ENCODE measurements around the gene RASSF4. TPM values are rescaled to one million over a fixed set of nuclear protein-coding genes. Genes with fewer than 3 reads are reported as not detected.

Gene RASSF4
- total RNA-seq, 1 experiment from 2014 or later: 2.8 TPM

DNA sequence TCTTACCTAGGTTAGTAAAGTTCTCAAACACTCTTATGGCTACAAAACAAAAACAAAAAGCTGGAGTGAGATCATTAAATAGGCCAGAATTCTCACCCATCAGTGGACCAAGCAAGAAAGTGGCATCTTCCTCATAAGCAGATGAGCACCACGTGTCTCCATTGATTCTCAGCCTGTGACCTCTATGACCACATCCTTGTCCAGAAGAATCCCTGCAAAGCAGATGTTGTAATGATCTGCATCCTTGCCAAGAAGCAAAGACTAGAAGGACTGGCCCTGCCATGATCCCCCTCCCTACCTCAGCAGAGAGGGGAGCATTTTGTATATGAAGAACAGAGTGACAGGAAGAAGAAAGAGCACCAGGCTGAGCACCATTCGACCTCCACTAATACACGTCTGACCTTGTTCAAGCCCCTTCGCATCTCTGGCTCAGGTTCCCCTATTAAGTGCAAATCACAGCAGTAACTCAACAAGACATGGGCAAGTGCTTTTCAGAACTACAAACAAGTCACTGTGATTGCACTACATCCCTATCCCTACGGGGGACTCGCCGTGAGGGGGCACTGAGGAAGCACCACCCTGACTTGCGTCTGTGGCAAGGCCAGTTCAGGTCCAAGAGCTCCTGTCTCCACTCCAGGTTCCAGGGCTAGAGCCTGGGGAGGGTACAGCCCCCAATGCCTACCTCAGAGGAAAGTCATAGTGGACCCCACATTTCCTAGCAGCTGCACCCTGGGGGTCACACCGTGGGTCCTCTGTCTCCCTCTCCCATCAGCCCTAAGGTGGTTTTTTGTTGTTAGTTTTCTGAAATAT, 22.2 kb upstream of the RASSF4 start:
- Histone ChIP-seq H2AFZ (ENCODE audit: low read depth, low read length, poor library complexity, severe bottlenecking) (no peak overlapping the region), H3K36me3 (ENCODE audit: control insufficient read depth in 1 of 2, insufficient read depth in 2 of 2, low read length in 2 of 2) (no peaks in the 10 kb centered on the region), H4K20me1 (ENCODE audit: insufficient read depth) (no peaks in the 10 kb centered on the region), H3K9me3 (ENCODE audit: control insufficient read depth in 1 of 2, insufficient read depth in 1 of 2, low read depth in 1 of 2, low read length in 2 of 2) (no peaks in the 10 kb centered on the region), H3K27me3 (ENCODE audit: insufficient read depth, low read length) (no peaks in the 10 kb centered on the region), H3K27ac (ENCODE audit: low read depth, low read length) (no peak overlapping the region), H3K4me2 (ENCODE audit: low read length) (no peak overlapping the region), H3K4me1 (ENCODE audit: control insufficient read depth in 1 of 2, insufficient read depth in 2 of 2, low read length in 2 of 2) (no peaks in the 10 kb centered on the region), H3K9me2 (ENCODE audit: insufficient read depth) (no peaks in the 10 kb centered on the region), H3K4me3 (replicated peaks in 1 of 2; ENCODE audit: low read depth in 1 of 2, low read length in 2 of 2) (no peak overlapping the region), H3K79me2 (ENCODE audit: insufficient read depth, low read length) (no peaks in the 10 kb centered on the region), H3K9ac (ENCODE audit: low read length) (no peak overlapping the region)
- ChIA-PET POLR2A (interaction anchor here (1.7 kb wide), 1 partner anchor 41 kb away, joined by 7 read pairs; the partner anchor contains the start of gene DEPP1), RAD21 (ENCODE audit: low non-redundant PET in 1 of 2, low total read pairs in 2 of 2, uncharacterized antibody in 2 of 2, unreplicated experiment in 2 of 2) (no interaction called here), CTCF (no interaction called here)
- no TSS peak for BruUV-seq (replicated peaks)
- TF ChIP-seq YY1 (IDR thresholded peaks at IDR 0.05; ENCODE audit: extremely low read depth, insufficient replicate concordance, low read depth, low read length) (no peak), POLR2AphosphoS5 (IDR thresholded peaks at IDR 0.05; ENCODE audit: low read depth, low read length) (no peak), RAD21 (IDR thresholded peaks at IDR 0.05; ENCODE audit: low read depth) (no peak), ZFX (IDR thresholded peaks at IDR 0.05) (no peak), FOSL1 (IDR thresholded peaks at IDR 0.05; ENCODE audit: low read depth) (no peak), CBX3 (IDR thresholded peaks at IDR 0.05; ENCODE audit: low read depth) (no peak)
- intact Hi-C loops (cut with micrococcal nuclease): loop anchor here (10.0 kb wide), 1 partner anchor 297 kb away; no protein-coding TSS in a partner anchor
- no peak for ATAC-seq
- no peak for DNase-seq (ENCODE audit: low read depth, low spot score)

- H3K9me3 ChIP-seq (ENCODE audit: control insufficient read depth in 1 of 2, insufficient read depth in 1 of 2, low read depth in 1 of 2, low read length in 2 of 2): peaks cover 0 to 1% of the 10 kb centered on the region in 2 experiments; a peak in 1 of 4 replicates
- CTCF ChIA-PET: no interaction called here
- RAD21 ChIA-PET (ENCODE audit: low non-redundant PET in 1 of 2, low total read pairs in 2 of 2, uncharacterized antibody in 2 of 2, unreplicated experiment in 2 of 2): no interaction called here
- POLR2A ChIA-PET: no interaction called here
- DNase-seq (ENCODE audit: low read depth, low spot score): no peak
- no peak overlapping the region for H3K4me2 ChIP-seq (ENCODE audit: low read length)
- intact Hi-C loops (cut with micrococcal nuclease): loop anchor here (10.0 kb wide), 1 partner anchor 296 kb away; no protein-coding TSS in a partner anchor
- H3K27ac ChIP-seq (ENCODE audit: low read depth, low read length): no peak overlapping the region
- H2AFZ ChIP-seq (ENCODE audit: low read depth, low read length, poor library complexity, severe bottlenecking): no peak overlapping the region
- H3K4me3 ChIP-seq (replicated peaks in 1 of 2; ENCODE audit: low read depth in 1 of 2, low read length in 2 of 2): no peak overlapping the region
- H3K36me3 ChIP-seq (ENCODE audit: control insufficient read depth in 1 of 2, insufficient read depth in 2 of 2, low read length in 2 of 2): no peaks in the 10 kb centered on the region
- H3K9ac ChIP-seq (ENCODE audit: low read length): no peak overlapping the region
- H4K20me1 ChIP-seq (ENCODE audit: insufficient read depth): no peaks in the 10 kb centered on the region
- H3K9me2 ChIP-seq (ENCODE audit: insufficient read depth): no peaks in the 10 kb centered on the region
- no peaks in the 10 kb centered on the region for H3K27me3 ChIP-seq (ENCODE audit: insufficient read depth, low read length)
- H3K79me2 ChIP-seq (ENCODE audit: insufficient read depth, low read length): no peaks in the 10 kb centered on the region
- no peak for ATAC-seq
- no TSS peak for BruUV-seq (replicated peaks)
- H3K4me1 ChIP-seq (ENCODE audit: control insufficient read depth in 1 of 2, insufficient read depth in 2 of 2, low read length in 2 of 2): no peaks in the 10 kb centered on the region
- TF ChIP-seq EZH2 (IDR thresholded peaks at IDR 0.05) (no peak), CBX3 (IDR thresholded peaks at IDR 0.05; ENCODE audit: low read depth) (no peak), SP1 (IDR thresholded peaks at IDR 0.05; ENCODE audit: low read depth) (no peak), MAX (IDR thresholded peaks at IDR 0.05) (no peak), TCF7L2 (IDR thresholded peaks at IDR 0.05; ENCODE audit: borderline replicate concordance, extremely low read depth, insufficient read depth, insufficient read length) (no peak), CTCF (IDR thresholded peaks at IDR 0.05 in 2 of 3, conservative IDR thresholded peaks at IDR 0.05 in 1 of 3; ENCODE audit: borderline replicate concordance in 1 of 3, insufficient read depth in 1 of 3, low read depth in 2 of 3, low read length in 2 of 3) (no peak), REST (IDR thresholded peaks at IDR 0.05; ENCODE audit: low read depth) (no peak), ZFX (IDR thresholded peaks at IDR 0.05) (no peak), ELF1 (IDR thresholded peaks at IDR 0.05; ENCODE audit: borderline replicate concordance, low read depth) (no peak)
These were observed 20.6 kb upstream of the RASSF4 start for GRCh38 chr10:44938956-44939355.
